ENCODE results near the gene ABCG1. TPM values are rescaled to one million over a fixed set of nuclear protein-coding genes. Genes with fewer than 3 reads are reported as not detected.

ABCG1 gene
- polyA plus RNA-seq, 4 donors: 6.0 to 10.2 (median 9.7) TPM

DNA sequence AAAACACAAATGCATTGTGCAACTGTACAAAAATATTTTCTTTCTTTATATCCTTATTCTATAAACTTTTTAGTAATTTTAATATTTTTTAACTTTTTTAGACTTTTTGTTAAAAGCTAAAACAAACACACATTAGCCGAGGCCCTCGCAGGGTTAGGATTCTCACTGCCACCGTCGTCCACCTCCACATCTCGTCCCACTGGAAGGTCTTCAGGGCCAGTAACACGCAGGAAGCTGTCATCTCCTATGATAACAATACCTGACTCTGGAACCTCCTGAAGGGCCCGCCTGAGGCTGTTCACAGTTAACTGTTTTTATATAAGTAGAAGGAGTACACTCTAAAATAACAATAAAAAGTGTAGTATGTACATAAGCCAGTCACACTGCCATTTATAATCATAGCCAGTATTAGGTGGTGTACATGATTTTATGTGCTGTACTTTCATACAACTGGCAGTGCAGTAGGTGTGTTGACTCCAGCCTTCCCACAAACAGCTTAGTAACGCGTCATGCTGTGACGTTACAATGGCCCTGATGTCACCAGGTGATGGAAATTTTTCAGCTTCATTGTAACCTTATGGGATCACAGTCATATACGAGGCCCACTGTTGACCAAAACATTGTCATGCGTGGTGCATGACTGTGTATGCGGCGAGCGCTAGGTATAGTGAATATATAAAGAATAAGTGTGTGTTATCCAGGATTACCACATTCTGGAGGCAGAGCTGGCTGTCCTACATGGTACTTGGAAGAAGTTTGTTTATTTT is 123.0 kb downstream of the ABCG1 start:
- no peak for DNase-seq (ENCODE audit: low read depth in 4 of 4, low spot score in 3 of 4)

DNA sequence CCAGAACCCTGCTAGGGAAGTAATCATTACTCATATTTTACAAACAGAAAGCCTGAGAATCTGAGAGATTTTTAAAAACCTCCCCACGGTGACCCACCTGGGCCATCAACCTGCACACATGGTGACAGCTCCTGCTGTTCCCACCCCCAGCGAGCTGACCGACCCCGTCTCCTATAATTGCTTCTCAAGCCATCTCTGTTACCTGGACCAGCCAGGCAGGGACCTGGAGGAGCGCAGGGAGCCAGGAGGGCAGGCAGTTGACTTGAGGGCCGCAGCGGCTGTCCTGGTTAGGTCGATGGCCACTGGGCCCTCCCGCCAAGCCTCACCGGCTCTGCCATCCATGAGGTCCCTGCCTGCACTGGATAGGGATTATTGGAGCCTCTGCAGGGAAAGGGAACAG is 124.2 kb downstream of the ABCG1 start:
- no peak for DNase-seq (ENCODE audit: low read depth in 4 of 4, low spot score in 3 of 4)

DNA sequence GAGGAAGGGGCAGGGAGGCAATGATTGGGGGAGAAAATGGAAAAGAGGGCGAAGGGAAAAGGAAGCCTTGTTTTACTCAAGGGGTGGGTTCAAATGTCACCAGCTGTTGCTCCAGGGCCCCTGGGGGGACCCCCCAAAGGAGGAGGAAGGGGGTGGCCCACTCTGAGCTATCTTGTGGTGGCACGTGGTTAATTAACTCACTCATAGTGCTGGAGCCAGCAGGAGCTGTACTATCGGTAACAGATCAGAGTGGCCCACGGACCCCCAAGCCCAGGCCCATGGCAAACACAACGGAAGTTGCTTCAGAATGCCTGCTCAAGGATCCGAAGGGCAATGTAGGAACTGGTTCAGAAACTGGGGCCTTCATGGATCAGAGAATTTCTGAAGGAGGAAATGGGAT is 124.6 kb downstream of the ABCG1 start:
- no peak for DNase-seq (ENCODE audit: low read depth in 4 of 4, low spot score in 3 of 4)

DNA sequence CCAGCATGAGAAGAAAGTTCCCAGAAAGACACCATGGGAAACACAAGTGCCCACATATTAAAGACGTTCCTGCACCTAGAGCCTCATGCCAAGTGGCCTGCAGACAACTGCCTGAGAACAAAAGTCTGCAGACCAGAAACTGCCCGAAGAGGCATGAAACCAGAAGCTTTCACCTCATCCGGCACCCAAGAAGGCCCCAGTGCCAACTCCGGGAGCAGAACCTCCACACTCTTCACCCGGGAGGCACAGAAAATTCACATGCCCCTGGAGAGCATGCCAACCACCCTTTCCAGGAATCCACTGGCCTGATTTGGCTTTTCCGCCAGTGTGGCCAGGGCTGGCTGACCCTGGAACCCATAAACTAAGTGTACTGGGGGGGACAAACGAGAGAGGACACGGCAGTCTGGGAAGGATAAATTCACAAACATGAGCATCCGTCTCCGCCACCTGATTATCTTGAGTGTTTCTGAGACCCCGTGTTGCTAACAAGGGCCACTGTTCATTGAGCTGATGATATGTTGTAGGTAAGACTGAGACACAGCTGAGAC is 125.1 kb downstream of the ABCG1 start:
- DNase-seq (ENCODE audit: low read depth in 4 of 4, low spot score in 3 of 4): no peak

DNA sequence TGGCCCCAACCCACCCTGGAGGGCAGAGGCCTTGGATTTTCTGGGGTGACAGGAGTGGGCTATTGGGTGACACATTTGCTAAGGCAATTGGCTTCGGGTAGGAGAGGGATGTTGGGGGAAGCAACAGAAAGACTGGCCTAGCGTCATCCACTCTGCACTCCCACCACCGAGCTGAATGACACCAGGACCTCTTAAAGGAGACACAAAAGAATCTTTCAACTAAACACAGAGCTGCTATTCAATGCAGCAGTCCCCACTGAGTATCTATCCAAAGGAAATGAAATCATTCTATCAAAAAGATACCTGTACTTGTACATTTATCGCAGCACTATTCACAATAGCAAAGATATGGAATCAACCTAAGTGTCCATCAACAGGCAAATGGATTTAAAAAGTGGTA is 125.7 kb downstream of the ABCG1 start:
- no peak for DNase-seq (ENCODE audit: low read depth in 4 of 4, low spot score in 3 of 4)

DNA sequence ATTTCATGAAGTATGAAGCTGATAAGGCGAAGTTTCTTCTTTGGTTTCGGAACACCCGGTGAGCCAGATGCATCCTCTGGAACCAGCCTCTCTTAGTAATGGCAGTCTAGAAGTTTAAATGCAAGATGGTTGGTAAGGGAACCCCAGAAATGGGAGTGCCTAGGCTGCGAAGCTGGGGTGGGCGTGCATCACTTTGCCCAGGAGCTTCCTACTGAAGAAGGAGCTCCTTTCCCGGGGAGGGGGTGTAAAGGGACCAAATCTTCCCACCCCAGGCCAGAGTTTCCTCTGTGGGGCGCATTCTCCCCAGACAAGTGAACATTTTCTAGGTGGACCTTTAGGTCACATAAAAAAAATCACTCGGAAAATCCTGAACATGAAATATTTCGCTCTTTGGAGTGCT is 127.5 kb downstream of the ABCG1 start:
- no peak for DNase-seq (ENCODE audit: low read depth in 4 of 4, low spot score in 3 of 4)

Other genes starting within 250 kb of the ABCG1 start
- gene ZBTB21, start 208.8 kb upstream of the ABCG1 start, polyA plus RNA-seq (ENCODE audit: insufficient read length in 4 of 4): 10 to 100 TPM in 3 of 4 donors, 1 to 10 TPM in 1; 9.7 to 12.0 (median 11.6) TPM
- under 1 TPM in 3 of 4 donors, not detected in 1; 0.06 to 0.09 (median 0.08) TPM for gene UMODL1, start 147.8 kb upstream of the ABCG1 start, polyA plus RNA-seq (ENCODE audit: insufficient read length in 4 of 4)
- 1 to 10 TPM; 2.5 to 5.9 (median 2.8) TPM for gene TFF3, start 96.3 kb downstream of the ABCG1 start, polyA plus RNA-seq (ENCODE audit: insufficient read length in 4 of 4)
- gene TFF2, start 131.9 kb downstream of the ABCG1 start, polyA plus RNA-seq (ENCODE audit: insufficient read length in 4 of 4): under 1 TPM in 1 of 4 donors, not detected in 3; 0.26 TPM
- gene TFF1, start 147.4 kb downstream of the ABCG1 start, polyA plus RNA-seq (ENCODE audit: insufficient read length in 4 of 4): under 1 TPM in 1 of 4 donors, not detected in 3; 0.78 TPM
- 1 to 10 TPM in 3 of 4 donors, under 1 TPM in 1; 0.29 to 2.5 (median 2.0) TPM for gene TMPRSS3, start 176.9 kb downstream of the ABCG1 start, polyA plus RNA-seq (ENCODE audit: insufficient read length in 4 of 4)
- under 1 TPM in 2 of 4 donors, not detected in 2; 0.07 TPM for gene UBASH3A, start 184.8 kb downstream of the ABCG1 start, polyA plus RNA-seq (ENCODE audit: insufficient read length in 4 of 4)

Data from left renal pelvis (tissue), 4 donors.